GM18508 (cell line): ENCODE measurements around the gene NAALADL1.

ENCODE experiments used
- ATAC-seq: cut with Tn5 transposase; IDR thresholded peaks from one replicate; pipeline ENCODE4 v1.9.1; 2021; ENCODE audit warnings: moderate number of reproducible peaks; ENCODE audit not compliant: insufficient read depth, unreplicated experiment

The NAALADL1 gene

GRCh38 chr11:65083834-65084597 is 25.7 kb upstream of the NAALADL1 start, which contains the start of the genes CDCA5 and ZFPL1:
Gene CDCA5 (minus strand): TSS chr11:65084040. CDS start chr11:65083978, 62 bp downstream.
Gene ZFPL1 (plus strand): TSS chr11:65084222. CDS start chr11:65084699, 477 bp downstream.
- no peak for ATAC-seq

GRCh38 chr11:65083134-65083833 is 24.9 kb upstream of the NAALADL1 start:
- ATAC-seq = no peak

- ATAC-seq = no peak
Observed at GRCh38 chr11:65078786-65079342, 20.5 kb upstream of the NAALADL1 start.

GRCh38 chr11:65078151-65078550 is 19.8 kb upstream of the NAALADL1 start:
- no peak for ATAC-seq

- no peak for ATAC-seq
Observed at GRCh38 chr11:65077451-65077850, 19.1 kb upstream of the NAALADL1 start.

- no peak for ATAC-seq
Observed at GRCh38 chr11:65072631-65072966, 14.2 kb upstream of the NAALADL1 start.

GRCh38 chr11:65071907-65072630 is 13.7 kb upstream of the NAALADL1 start:
- ATAC-seq = no peak

- ATAC-seq = no peak
Observed at GRCh38 chr11:65069217-65069616, 10.9 kb upstream of the NAALADL1 start.

GRCh38 chr11:65067446-65067845 is 9.1 kb upstream of the NAALADL1 start:
- no peak for ATAC-seq

GRCh38 chr11:65066805-65067291 is 8.5 kb upstream of the NAALADL1 start:
- ATAC-seq = no peak

- ATAC-seq = no peak
Observed at GRCh38 chr11:65066315-65066714, 8.0 kb upstream of the NAALADL1 start.

- ATAC-seq = no peak
Observed at GRCh38 chr11:65065851-65066250, 7.5 kb upstream of the NAALADL1 start.

- no peak for ATAC-seq
Observed at GRCh38 chr11:65064847-65065240, 6.5 kb upstream of the NAALADL1 start.

- no peak for ATAC-seq
Observed at GRCh38 chr11:65063532-65063931, 5.2 kb upstream of the NAALADL1 start.

GRCh38 chr11:65060913-65061408 is 2.6 kb upstream of the NAALADL1 start:
- no peak for ATAC-seq

- ATAC-seq = no peak
Observed at GRCh38 chr11:65059959-65060824, 1.8 kb upstream of the NAALADL1 start.

GRCh38 chr11:65059523-65059922 is 1.2 kb upstream of the NAALADL1 start:
- no peak for ATAC-seq

GRCh38 chr11:65058012-65058411 is 341 bp downstream of the NAALADL1 start:
- no peak for ATAC-seq

GRCh38 chr11:65057526-65057925 is 827 bp downstream of the NAALADL1 start:
- ATAC-seq = no peak
